GM12878 (cell line): ENCODE results near the gene MGMT. TPM values are rescaled to one million over a fixed set of nuclear protein-coding genes. Genes with fewer than 3 reads are reported as not detected.

Experiments
- ATAC-seq: fragments of 200-7000 bp; cut with Tn5 transposase; 3 replicates; pipeline ENCODE4 v1.9.1; 2020; ENCODE audit warnings: mild to moderate bottlenecking, moderate library complexity
- BruUV-seq: library from RNA; stranded (reverse); fragments of 400-500 nt; replicated peaks from 2 replicates; lab custom pipeline; 2021; lab: Mats Ljungman, UMichigan
- CTCF ChIA-PET: fragments of 300-600 bp; sonication (Branson Sonifier 250); formaldehyde crosslinking; extraction: SDS; loops from one replicate; lab custom pipeline; 2021; ENCODE audit warnings: inconsistent platforms; lab: Yijun Ruan, JAX
- POLR2A ChIA-PET: fragments of 350-600 bp; formaldehyde crosslinking; extraction: SDS; loops from one replicate; lab custom pipeline; 2021; ENCODE audit warnings: inconsistent platforms; lab: Charles Lee
- RAD21 ChIA-PET: fragments of 300-600 bp; sonication (Branson Sonifier 250); formaldehyde crosslinking; loops from one replicate; lab custom pipeline; 2023; ENCODE audit warnings: antibody characterized with exemption; ENCODE audit not compliant: unreplicated experiment; lab: Charles Lee
- SMC1A ChIA-PET: fragments of 300-600 bp; sonication (Branson Sonifier 250); formaldehyde crosslinking; loops from one replicate; lab custom pipeline; 2023; ENCODE audit not compliant: unreplicated experiment, uncharacterized antibody; lab: Charles Lee
- DNase-seq: peaks from one replicate; pipeline ENCODE4 v3.0.0-alpha.2; 2011; ENCODE audit warnings: low read depth, low spot score
- FAIRE-seq: peaks from 3 replicates; lab custom pipeline; 2011; peaks lifted over from hg19 to GRCh38; lab: Jason Lieb, UNC
- H2AFZ ChIP-seq: 2 replicates; pipeline ENCODE4 v1.6.0; 2011; ENCODE audit warnings: low read depth, low read length, control low read depth; ENCODE audit not compliant: control insufficient read depth
- H3K27ac ChIP-seq: 2 replicates; pipeline ENCODE4 v1.5.1; 2011; ENCODE audit warnings: control low read depth; ENCODE audit not compliant: control insufficient read depth, insufficient read depth
- H3K27me3 ChIP-seq, 2 experiments: replicated peaks in 1 of 2; 2 replicates each; pipeline versions ENCODE4 v1.6.0 to v1.6.1; 2011; ENCODE audit warnings: low read length in 1 of 2; ENCODE audit not compliant: control insufficient read depth in 2 of 2, insufficient read depth in 2 of 2
- H3K36me3 ChIP-seq, 2 experiments: 2 replicates each; pipeline ENCODE4 v1.5.1; 2011; ENCODE audit warnings: low read length in 1 of 2; ENCODE audit not compliant: control insufficient read depth in 2 of 2, insufficient read depth in 2 of 2
- H3K4me1 ChIP-seq: 2 replicates; pipeline ENCODE4 v1.6.1; 2011; ENCODE audit warnings: mild to moderate bottlenecking, low read length, moderate library complexity, mixed read lengths; ENCODE audit not compliant: control insufficient read depth, insufficient read depth
- H3K4me2 ChIP-seq: 2 replicates; pipeline ENCODE4 v1.6.0; 2011; ENCODE audit warnings: control low read depth; ENCODE audit not compliant: control insufficient read depth, insufficient read depth
- H3K4me3 ChIP-seq: fragments of 200-600 bp; sonication (generic); 2 replicates; pipeline ENCODE4 v1.5.1; 2016
- H3K79me2 ChIP-seq: 2 replicates; pipeline ENCODE4 v1.6.0; 2011; ENCODE audit warnings: low read length; ENCODE audit not compliant: control insufficient read depth, insufficient read depth
- H3K9ac ChIP-seq: 2 replicates; pipeline ENCODE4 v1.8.0; 2011; ENCODE audit warnings: low read length, control low read depth, mixed read lengths; ENCODE audit not compliant: control insufficient read depth, insufficient read depth
- H3K9me3 ChIP-seq: replicated peaks from 3 replicates; pipeline ENCODE4 v1.5.1; 2011; ENCODE audit warnings: mild to moderate bottlenecking, low read length; ENCODE audit not compliant: control insufficient read depth, insufficient read depth
- H4K20me1 ChIP-seq: 2 replicates; pipeline ENCODE4 v1.6.0; 2011; ENCODE audit not compliant: control insufficient read depth, insufficient read depth
- ASH2L ChIP-seq: fragments of 300-600, 200-600 bp; sonication (generic); IDR thresholded peaks from 2 replicates; pipeline ENCODE4 v1.6.1; 2017; ENCODE audit warnings: low read depth, mild to moderate bottlenecking, borderline replicate concordance
- BCL11A ChIP-seq: IDR thresholded peaks from 2 replicates; pipeline ENCODE4 v1.6.1; 2011; ENCODE audit warnings: low read depth, low read length
- BMI1 ChIP-seq: fragments of 450-650 bp; IDR thresholded peaks from 2 replicates; pipeline ENCODE4 v1.6.1; 2016; ENCODE audit warnings: mild to moderate bottlenecking, moderate library complexity, borderline replicate concordance
- CEBPB ChIP-seq, 2 experiments: fragments of 150-350 bp in 1 of 2; IDR thresholded peaks; 2 replicates each; pipeline ENCODE4 v1.6.1; 2012 to 2014; ENCODE audit warnings: low read depth in 2 of 2, low read length in 2 of 2, borderline replicate concordance in 1 of 2, inconsistent platforms in 1 of 2
- EED ChIP-seq: sonication (generic); IDR thresholded peaks from 2 replicates; pipeline ENCODE4 v1.6.1; 2016; ENCODE audit warnings: antibody characterized with exemption, low read depth
- HDGF ChIP-seq: fragments of 450-650 bp; IDR thresholded peaks from 2 replicates; pipeline ENCODE4 v1.6.1; 2016; ENCODE audit warnings: antibody characterized with exemption
- NFXL1 ChIP-seq: fragments of 450-650 bp; IDR thresholded peaks from 2 replicates; pipeline ENCODE4 v1.6.1; 2017; ENCODE audit warnings: antibody characterized with exemption, mild to moderate bottlenecking, borderline replicate concordance
- NRF1 ChIP-seq: conservative IDR thresholded peaks from 2 replicates; pipeline ENCODE4 v1.6.1; 2011; ENCODE audit warnings: mild to moderate bottlenecking, low read depth, low read length, improper control_type of control experiment
- POU2F2 ChIP-seq: IDR thresholded peaks from 3 replicates; pipeline ENCODE4 v1.6.1; 2011; ENCODE audit warnings: low read depth, mild to moderate bottlenecking, low read length, borderline replicate concordance
- RBBP5 ChIP-seq: fragments of 200-600 bp; sonication (generic); conservative IDR thresholded peaks from 2 replicates; pipeline ENCODE4 v1.6.1; 2016
- RELA ChIP-seq: fragments of 450-650 bp; IDR thresholded peaks from 2 replicates; pipeline ENCODE4 v1.8.0; 2014; ENCODE audit warnings: borderline replicate concordance; ENCODE audit not compliant: partially characterized antibody
- RELB ChIP-seq: fragments of 450-650 bp; IDR thresholded peaks from 2 replicates; pipeline ENCODE4 v1.6.1; 2017; ENCODE audit warnings: low read depth, mild to moderate bottlenecking, moderate library complexity
- RFX5 ChIP-seq: IDR thresholded peaks from 2 replicates; pipeline ENCODE4 v1.6.1; 2011; ENCODE audit warnings: low read depth, low read length, improper control_type of control experiment
- RUNX3 ChIP-seq: IDR thresholded peaks from 2 replicates; pipeline ENCODE4 v1.6.1; 2012; ENCODE audit warnings: low read length, inconsistent platforms
- SP1 ChIP-seq: IDR thresholded peaks from one replicate; pipeline ENCODE4 v1.6.1; 2011; ENCODE audit warnings: low read depth, low read length
- SREBF1 ChIP-seq: IDR thresholded peaks from 2 replicates; pipeline ENCODE4 v1.6.1; 2012; ENCODE audit warnings: mild to moderate bottlenecking, low read length
- TCF7 ChIP-seq: IDR thresholded peaks from 2 replicates; pipeline ENCODE4 v1.6.1; 2014; ENCODE audit warnings: antibody characterized with exemption, borderline replicate concordance
- ZNF687 ChIP-seq: fragments of 450-650 bp; IDR thresholded peaks from 2 replicates; pipeline ENCODE4 v1.6.1; 2017; ENCODE audit warnings: mild to moderate bottlenecking, moderate library complexity
- WGBS: methylation state at CpG from one replicate; pipeline ENCODE4 v1.1.6; 2016; ENCODE audit warnings: low lambda C conversion rate; ENCODE audit not compliant: insufficient replicate concordance, insufficient coverage; ENCODE audit errors: missing lambda C conversion rate; 5-methylcytosine and 5-hydroxymethylcytosine counted together
- in situ Hi-C: fragments of 300-500 bp; cut with MboI; formaldehyde crosslinking; loops from 9 replicates; pipeline ENCODE4 v1.14.3; 2018; ENCODE audit warnings: mixed read lengths
- intact Hi-C: fragments of 100-400 bp; cut with micrococcal nuclease; formaldehyde crosslinking; loops from one replicate; pipeline ENCODE4 v1.14.2; 2022; ENCODE audit not compliant: unreplicated experiment
- polyA plus RNA-seq, 11 experiments: library from polyadenylated mRNA; depleted of rRNA in 4 of 11; unstranded in 6 of 11; stranded (reverse) in 5 of 11; fragments of >200 nt; fragmentation: Nextera tagmentation in 4 of 11; fragmentation: Illumina TruSeq in 1 of 11; extraction: Ambion mirVana in 4 of 11; extraction: Trizol in 1 of 11; gene quantifications; 1 replicate in 1 of 11; 2 replicates in 10 of 11; pipeline versions ENCODE4 v1.2.1 to v1.2.3, GENCODE V29; 2011 to 2016; ENCODE audit warnings: inconsistent platforms in 2 of 11, missing spikeins in 2 of 11, low read depth in 1 of 11
- total RNA-seq, 4 experiments: library from RNA; depleted of rRNA in 3 of 4; stranded (reverse); fragments of >200 nt in 3 of 4; fragmentation: Illumina TruSeq in 1 of 4; extraction: Trizol in 1 of 4; gene quantifications; 2 replicates each; pipeline versions ENCODE4 v1.2.1 to v1.2.3, GENCODE V29; 2013 to 2021
- TF ChIP-seq, protein P1 (sequence below): fragments of 450-650 bp; formaldehyde crosslinking; IDR thresholded peaks from 2 replicates; pipeline ENCODE4 v1.5.0; 2022; ENCODE audit warnings: mild to moderate bottlenecking, missing genetic modification characterization

The MGMT gene
- total and polyA plus RNA-seq, 10 of the 15 experiments (the other 5 are each of a cell fraction or from before 2014, with no cell fraction given) = 0.16 to 24.2 (median 13.3) TPM

DNA sequence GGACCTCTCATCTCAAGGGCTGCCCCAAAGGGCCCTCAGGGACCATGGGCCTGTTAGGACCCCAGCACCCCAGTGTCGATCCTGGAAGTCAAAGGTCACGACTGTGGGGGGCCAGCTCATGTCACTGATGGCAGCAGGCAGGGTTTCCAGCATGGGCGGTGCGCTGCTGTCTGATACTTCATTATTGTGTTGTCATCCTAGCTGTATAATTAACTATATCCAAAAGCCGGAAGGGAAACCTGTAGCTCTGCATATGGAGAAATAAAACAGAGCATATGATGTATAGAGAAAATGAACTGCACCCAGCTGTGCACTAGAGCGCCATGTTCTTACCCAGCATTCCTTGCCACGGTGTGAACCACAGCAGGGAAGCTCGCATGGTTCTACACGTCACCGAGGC, 300.7 kb downstream of the MGMT start:
- CTCF ChIA-PET = no interaction called here
- 95% methylated on average over 10 of the region's 10 CpGs for WGBS
- Histone ChIP-seq H3K27ac (no peak overlapping the region), H4K20me1 (no peaks in the 10 kb centered on the region), H3K4me3 (no peak overlapping the region), H3K36me3 (no peaks in the 10 kb centered on the region; a peak in 1 of 4 replicates), H2AFZ (no peak overlapping the region), H3K4me2 (no peak overlapping the region), H3K79me2 (no peaks in the 10 kb centered on the region), H3K9ac (no peak overlapping the region), H3K9me3 (no peaks in the 10 kb centered on the region), H3K4me1 (no peaks in the 10 kb centered on the region), H3K27me3 (no peaks in the 10 kb centered on the region)
- no peak for DNase-seq
- no peak for TF ChIP-seq RUNX3
- no peak for TF ChIP-seq NRF1
- no peak for TF ChIP-seq BCL11A
- TF ChIP-seq CEBPB (IDR thresholded peaks at IDR 0.05; ENCODE audit: borderline replicate concordance in 1 of 2, low read depth in 2 of 2, low read length in 2 of 2) = no peak
- TF ChIP-seq NFXL1 = no peak
- no peak for TF ChIP-seq SREBF1
- no peak for TF ChIP-seq SP1
- TF ChIP-seq TCF7 = no peak
- TF ChIP-seq POU2F2 = no peak
- no peak for TF ChIP-seq ZNF687
- TF ChIP-seq, protein P1, sequence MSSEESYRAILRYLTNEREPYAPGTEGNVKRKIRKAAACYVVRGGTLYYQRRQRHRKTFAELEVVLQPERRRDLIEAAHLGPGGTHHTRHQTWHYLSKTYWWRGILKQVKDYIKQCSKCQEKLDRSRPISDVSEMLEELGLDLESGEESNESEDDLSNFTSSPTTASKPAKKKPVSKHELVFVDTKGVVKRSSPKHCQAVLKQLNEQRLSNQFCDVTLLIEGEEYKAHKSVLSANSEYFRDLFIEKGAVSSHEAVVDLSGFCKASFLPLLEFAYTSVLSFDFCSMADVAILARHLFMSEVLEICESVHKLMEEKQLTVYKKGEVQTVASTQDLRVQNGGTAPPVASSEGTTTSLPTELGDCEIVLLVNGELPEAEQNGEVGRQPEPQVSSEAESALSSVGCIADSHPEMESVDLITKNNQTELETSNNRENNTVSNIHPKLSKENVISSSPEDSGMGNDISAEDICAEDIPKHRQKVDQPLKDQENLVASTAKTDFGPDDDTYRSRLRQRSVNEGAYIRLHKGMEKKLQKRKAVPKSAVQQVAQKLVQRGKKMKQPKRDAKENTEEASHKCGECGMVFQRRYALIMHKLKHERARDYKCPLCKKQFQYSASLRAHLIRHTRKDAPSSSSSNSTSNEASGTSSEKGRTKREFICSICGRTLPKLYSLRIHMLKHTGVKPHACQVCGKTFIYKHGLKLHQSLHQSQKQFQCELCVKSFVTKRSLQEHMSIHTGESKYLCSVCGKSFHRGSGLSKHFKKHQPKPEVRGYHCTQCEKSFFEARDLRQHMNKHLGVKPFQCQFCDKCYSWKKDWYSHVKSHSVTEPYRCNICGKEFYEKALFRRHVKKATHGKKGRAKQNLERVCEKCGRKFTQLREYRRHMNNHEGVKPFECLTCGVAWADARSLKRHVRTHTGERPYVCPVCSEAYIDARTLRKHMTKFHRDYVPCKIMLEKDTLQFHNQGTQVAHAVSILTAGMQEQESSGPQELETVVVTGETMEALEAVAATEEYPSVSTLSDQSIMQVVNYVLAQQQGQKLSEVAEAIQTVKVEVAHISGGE = no peak
- TF ChIP-seq RELB = no peak
- no peak for TF ChIP-seq EED
- TF ChIP-seq RBBP5 = no peak
- TF ChIP-seq BMI1 = no peak
- no peak for TF ChIP-seq RFX5
- no peak for TF ChIP-seq RELA
- TF ChIP-seq HDGF = no peak
- no peak for TF ChIP-seq ASH2L
- in situ Hi-C loops = no loop called here
- ATAC-seq = no peak
- intact Hi-C loops = no loop called here
- BruUV-seq = no TSS peak
- POLR2A ChIA-PET = no interaction called here
- no peak for FAIRE-seq
- SMC1A ChIA-PET = no interaction called here
- RAD21 ChIA-PET = no interaction called here
